ENCODE measurements around the gene TBC1D9B. TPM values are rescaled to one million over a fixed set of nuclear protein-coding genes. Genes with fewer than 3 reads are reported as not detected.
A peak's percentile ranks its signal among the peaks of the same experiment; 100 is the strongest.

TBC1D9B gene
- total RNA-seq, 1 donor from 2014 or later = 31.1 TPM

GRCh38 chr5:179823937-179824744, 83.6 kb downstream of the TBC1D9B start:
- peak overlapping the region; percentile 91 for H3K4me3 ChIP-seq
- TF ChIP-seq CTCF (IDR thresholded peaks at IDR 0.05; ENCODE audit: borderline replicate concordance) = no peak
- intact Hi-C loops (cut with micrococcal nuclease) = no loop called here
- H3K36me3 ChIP-seq = peaks cover 74% of the 10 kb centered on the region
- peaks cover 94% of the 10 kb centered on the region for H3K4me1 ChIP-seq
- DNase-seq = no peak
- no peaks in the 10 kb centered on the region for H3K9me3 ChIP-seq (replicated peaks)
- H3K27ac ChIP-seq (replicated peaks) = peak overlapping the region; percentile 98
- no peaks in the 10 kb centered on the region for H3K27me3 ChIP-seq (ENCODE audit: low read depth)

- H3K27me3 ChIP-seq (ENCODE audit: low read depth) = no peaks in the 10 kb centered on the region
- DNase-seq = no peak
- H3K9me3 ChIP-seq (replicated peaks) = no peaks in the 10 kb centered on the region
- peaks cover 96% of the 10 kb centered on the region for H3K4me1 ChIP-seq
- H3K27ac ChIP-seq (replicated peaks) = peak overlapping the region; percentile 98
- intact Hi-C loops (cut with micrococcal nuclease) = no loop called here
- H3K36me3 ChIP-seq = peaks cover 58% of the 10 kb centered on the region
- TF ChIP-seq CTCF (IDR thresholded peaks at IDR 0.05; ENCODE audit: borderline replicate concordance) = no peak
- peak overlapping the region; percentile 91 for H3K4me3 ChIP-seq
These were observed 85.2 kb downstream of the TBC1D9B start for GRCh38 chr5:179822444-179822990.

DNA sequence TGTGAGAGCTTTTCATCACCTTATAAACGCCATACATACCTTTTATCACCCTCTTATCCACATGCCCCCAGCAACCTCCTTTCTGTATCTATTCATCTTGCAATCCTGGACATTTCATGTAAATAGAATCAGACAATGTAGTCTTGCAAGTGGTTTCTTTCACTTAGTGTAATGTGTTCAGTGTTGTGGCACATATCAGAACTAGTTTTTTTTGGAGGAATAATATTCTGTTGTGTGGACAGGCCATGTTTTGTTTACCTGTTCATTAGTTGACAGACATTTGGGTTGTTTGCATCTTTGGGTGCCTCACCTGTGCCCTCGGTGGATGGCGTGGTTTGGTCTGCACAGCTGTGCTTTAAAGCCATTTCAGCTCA, 85.7 kb downstream of the TBC1D9B start:
- peak overlapping the region; percentile 98 for H3K27ac ChIP-seq (replicated peaks)
- TF ChIP-seq CTCF (IDR thresholded peaks at IDR 0.05; ENCODE audit: borderline replicate concordance) = no peak
- intact Hi-C loops (cut with micrococcal nuclease) = no loop called here
- peaks cover 96% of the 10 kb centered on the region for H3K4me1 ChIP-seq
- DNase-seq = no peak
- peak overlapping the region; percentile 91 for H3K4me3 ChIP-seq
- H3K9me3 ChIP-seq (replicated peaks) = no peaks in the 10 kb centered on the region
- no peaks in the 10 kb centered on the region for H3K27me3 ChIP-seq (ENCODE audit: low read depth)
- H3K36me3 ChIP-seq = peaks cover 53% of the 10 kb centered on the region

DNA sequence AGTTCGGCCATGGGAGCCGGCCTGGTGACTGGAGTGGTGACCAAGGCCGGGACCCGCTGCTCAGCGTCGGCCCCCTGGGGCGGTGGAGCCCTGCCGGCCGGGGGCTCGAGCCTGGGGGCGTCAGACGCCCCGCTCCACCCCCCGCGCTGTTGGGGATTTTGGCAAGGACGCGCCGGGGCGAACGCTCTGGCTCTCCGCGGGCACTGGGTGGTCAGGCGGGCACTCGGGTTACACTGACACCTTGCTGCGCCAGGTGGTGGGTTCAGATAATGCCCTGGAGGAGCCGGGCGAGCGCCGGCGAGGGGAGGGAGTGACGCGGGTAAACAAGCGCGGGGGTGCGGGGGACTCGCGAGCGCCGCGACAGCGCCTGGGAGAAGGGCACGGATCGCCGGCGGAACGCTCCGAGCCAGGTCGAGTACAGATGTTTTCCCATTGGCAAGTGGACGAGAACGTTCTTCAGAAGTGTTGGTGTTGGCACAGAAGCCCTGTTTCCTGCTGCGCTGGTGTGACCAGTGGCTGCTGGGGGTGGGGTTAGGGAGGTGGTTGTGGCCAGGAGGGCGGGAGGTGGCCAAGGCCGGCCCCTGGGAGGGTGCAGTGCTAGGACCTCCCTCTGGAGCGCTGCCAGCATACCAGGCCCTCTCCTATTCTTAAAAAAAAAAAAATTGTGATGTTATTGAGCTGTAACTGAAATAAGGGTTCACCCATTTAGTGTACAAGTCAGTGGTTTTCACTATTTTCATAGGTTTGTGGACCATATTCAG, 86.2 kb downstream of the TBC1D9B start:
- intact Hi-C loops (cut with micrococcal nuclease) = no loop called here
- H3K9me3 ChIP-seq (replicated peaks) = no peaks in the 10 kb centered on the region
- peaks cover 96% of the 10 kb centered on the region for H3K4me1 ChIP-seq
- peak overlapping the region; percentile 91 for H3K4me3 ChIP-seq
- peak overlapping the region; percentile 98 for H3K27ac ChIP-seq (replicated peaks)
- H3K36me3 ChIP-seq = peaks cover 47% of the 10 kb centered on the region
- peak; percentile 97 for DNase-seq
- H3K27me3 ChIP-seq (ENCODE audit: low read depth) = no peaks in the 10 kb centered on the region
- no peak for TF ChIP-seq CTCF (IDR thresholded peaks at IDR 0.05; ENCODE audit: borderline replicate concordance)

GRCh38 chr5:179820483-179821297, 87.0 kb downstream of the TBC1D9B start, which contains the start of gene SQSTM1:
Gene SQSTM1, plus strand, starts transcription at chr5:179820905. Its CDS starts 32 bp downstream, at chr5:179820937.
- Histone ChIP-seq H3K4me3 (peak within 1 kb of the TSS; percentile 91), H3K27ac (replicated peaks) (peak within 1 kb of the TSS; percentile 98), H3K36me3 (peaks cover 39% of the 10 kb centered on the region), H3K9me3 (replicated peaks) (no peaks in the 10 kb centered on the region), H3K27me3 (ENCODE audit: low read depth) (no peaks in the 10 kb centered on the region), H3K4me1 (peaks cover 90% of the 10 kb centered on the region)
- DNase-seq = peak; percentile 87
- TF ChIP-seq CTCF (IDR thresholded peaks at IDR 0.05; ENCODE audit: borderline replicate concordance) = peak; percentile 17
- intact Hi-C loops (cut with micrococcal nuclease) = no loop called here
